Testis (tissue), 2 donors: ENCODE measurements around the gene MCL1.

ENCODE experiments used
- CTCF ChIP-seq, 3 experiments: fragments of 450-650 bp in 2 of 3; fragments of 200-600 bp in 1 of 3; sonication (generic) in 1 of 3; IDR thresholded peaks; one replicate each; pipeline ENCODE4 v1.5.1; 2016 to 2019; ENCODE audit warnings: antibody characterized with exemption in 3 of 3, mild to moderate bottlenecking in 2 of 3, moderate library complexity in 1 of 3
- POLR2A ChIP-seq: fragments of 450-650 bp; IDR thresholded peaks from one replicate; pipeline ENCODE4 v1.6.1; 2017; ENCODE audit warnings: antibody characterized with exemption, mild to moderate bottlenecking, moderate library complexity

GRCh38 chr1:150578272-150579109 lies 919 bp downstream of the MCL1 start:
- TF ChIP-seq CTCF (IDR thresholded peaks at IDR 0.05) (no peak), POLR2A (no peak)
